Activated CD8-positive, alpha-beta T cell treated with anti-CD3 and anti-CD28 coated beads for 36 hours (primary cell): ENCODE results near the gene PNRC1. TPM values are rescaled to one million over a fixed set of nuclear protein-coding genes. Genes with fewer than 3 reads are reported as not detected.
"Not testable (repeated sequence)": the region's sequence is repeated elsewhere in the genome, so short reads cannot be mapped to it uniquely, and the experiment has no call there.

ENCODE experiments used
- ATAC-seq: fragments of 200-7000 bp; cut with Tn5 transposase; one replicate; pipeline ENCODE4 v1.10.0; 2021; ENCODE audit warnings: mild to moderate bottlenecking, moderate library complexity
- CTCF ChIA-PET: fragments of 350-600 bp; sonication (Branson Sonifier 250); formaldehyde crosslinking; loops from one replicate; lab custom pipeline; 2021; ENCODE audit warnings: antibody characterized with exemption; lab: Charles Lee
- POLR2A ChIA-PET: fragments of 350-600 bp; sonication (Branson Sonifier 250); formaldehyde crosslinking; loops from one replicate; lab custom pipeline; 2021; ENCODE audit warnings: antibody characterized with exemption; lab: Charles Lee
- DNase-seq: peaks from one replicate; pipeline ENCODE4 v3.0.0-alpha.2; 2020
- H3K27ac Mint-ChIP-seq: one replicate; pipeline ENCODE4 v1.8.0; 2021; ENCODE audit warnings: mild to moderate bottlenecking, mixed read lengths
- H3K27me3 Mint-ChIP-seq: one replicate; pipeline ENCODE4 v1.8.0; 2021; ENCODE audit warnings: mixed read lengths
- H3K36me3 Mint-ChIP-seq: one replicate; pipeline ENCODE4 v1.8.0; 2021; ENCODE audit warnings: low read depth, mixed read lengths
- H3K4me1 Mint-ChIP-seq: one replicate; pipeline ENCODE4 v1.8.0; 2021; ENCODE audit warnings: low read depth, mixed read lengths
- H3K4me3 Mint-ChIP-seq: one replicate; pipeline ENCODE4 v1.8.0; 2021; ENCODE audit warnings: mild to moderate bottlenecking, moderate library complexity, mixed read lengths
- H3K9me3 Mint-ChIP-seq: one replicate; pipeline ENCODE4 v1.8.0; 2021; ENCODE audit warnings: mixed read lengths
- CTCF ChIP-seq: fragments of 200-600 bp; IDR thresholded peaks from one replicate; pipeline ENCODE4 v1.8.0; 2022; ENCODE audit warnings: antibody characterized with exemption, mild to moderate bottlenecking
- intact Hi-C: fragments of 100-400 bp; cut with micrococcal nuclease; formaldehyde crosslinking; loops from one replicate; pipeline ENCODE4 v1.10.0; 2022
- total RNA-seq, 2 experiments: library from RNA; stranded (reverse); gene quantifications; one replicate each; pipeline ENCODE4 v1.2.3, GENCODE V29; 2021

The PNRC1 gene
- total RNA-seq, 2 experiments from 2014 or later, result 157 to 162 TPM

- Mint-ChIP-seq H3K4me1 (no peaks in the 10 kb centered on the region), H3K36me3 (no peaks in the 10 kb centered on the region), H3K27ac (no peak overlapping the region), H3K27me3 (no peaks in the 10 kb centered on the region), H3K4me3 (no peak overlapping the region), H3K9me3 (no peaks in the 10 kb centered on the region)
- intact Hi-C loops, result no loop called here
- POLR2A ChIA-PET, result interaction anchor here (0.8 to 0.9 kb wide), 2 partner anchors 14 to 22 kb away, joined by 3 to 4 read pairs; partner anchors contain the start of gene PNRC1
- no peak for ATAC-seq
- CTCF ChIA-PET, result interaction anchor here (0.7 to 1.0 kb wide), 2 partner anchors 8 to 76 kb away, joined by 3 read pairs; no protein-coding TSS in a partner anchor
- TF ChIP-seq CTCF, result no peak
- no peak for DNase-seq
Measured at GRCh38 chr6:89058627-89059026, 21.9 kb upstream of the PNRC1 start.

- no peak for TF ChIP-seq CTCF
- H3K27me3 Mint-ChIP-seq, result no peaks in the 10 kb centered on the region
- H3K4me3 Mint-ChIP-seq, result no peak overlapping the region
- no peaks in the 10 kb centered on the region for H3K4me1 Mint-ChIP-seq
- H3K27ac Mint-ChIP-seq, result no peak overlapping the region
- H3K9me3 Mint-ChIP-seq, result no peaks in the 10 kb centered on the region
- CTCF ChIA-PET, result interaction anchor here (0.7 to 1.0 kb wide), 2 partner anchors 9 to 77 kb away, joined by 3 read pairs; no protein-coding TSS in a partner anchor
- ATAC-seq (no peak), DNase-seq (no peak)
- POLR2A ChIA-PET, result interaction anchor here (0.8 kb wide), 1 partner anchor 21 kb away, joined by 4 read pairs; the partner anchor contains the start of gene PNRC1
- H3K36me3 Mint-ChIP-seq, result no peaks in the 10 kb centered on the region
- intact Hi-C loops, result no loop called here
Measured at GRCh38 chr6:89059227-89059626, 21.3 kb upstream of the PNRC1 start.

GRCh38 chr6:89063881-89064280 lies 16.7 kb upstream of the PNRC1 start:
- Mint-ChIP-seq H3K9me3 (no peaks in the 10 kb centered on the region), H3K27me3 (peaks cover 2% of the 10 kb centered on the region), H3K4me1 (no peaks in the 10 kb centered on the region), H3K36me3 (no peaks in the 10 kb centered on the region), H3K4me3 (no peak overlapping the region), H3K27ac (no peak overlapping the region)
- intact Hi-C loops, result no loop called here
- POLR2A ChIA-PET, result no interaction called here
- ATAC-seq (no peak), DNase-seq (no peak)
- CTCF ChIA-PET, result no interaction called here
- TF ChIP-seq CTCF, result no peak

GRCh38 chr6:89064931-89065330 lies 15.6 kb upstream of the PNRC1 start:
- CTCF ChIA-PET, H3K27me3 Mint-ChIP-seq, H3K4me3 Mint-ChIP-seq, H3K27ac Mint-ChIP-seq, H3K4me1 Mint-ChIP-seq, H3K9me3 Mint-ChIP-seq, H3K36me3 Mint-ChIP-seq, DNase-seq, ATAC-seq, intact Hi-C loops: not testable (repeated sequence)
- POLR2A ChIA-PET, result interaction anchor here (0.7 to 0.9 kb wide), 2 partner anchors 12 to 14 kb away, joined by 3 to 4 read pairs; no protein-coding TSS in a partner anchor

- H3K9me3 Mint-ChIP-seq, H3K27ac Mint-ChIP-seq, ATAC-seq, H3K27me3 Mint-ChIP-seq, H3K4me3 Mint-ChIP-seq, H3K36me3 Mint-ChIP-seq, DNase-seq, intact Hi-C loops, H3K4me1 Mint-ChIP-seq: not testable (repeated sequence)
- POLR2A ChIA-PET, result interaction anchor here (2.0 kb wide), 1 partner anchor 14 kb away, joined by 9 read pairs; the partner anchor contains the start of gene PNRC1
- CTCF ChIA-PET, result interaction anchor here (2.3 kb wide), 1 partner anchor 13 kb away, joined by 11 read pairs; the partner anchor contains the start of gene PNRC1
Measured at GRCh38 chr6:89066121-89066520, 14.4 kb upstream of the PNRC1 start.

GRCh38 chr6:89066940-89067646 lies 13.5 kb upstream of the PNRC1 start:
- CTCF ChIA-PET, result interaction anchor here (2.3 kb wide), 1 partner anchor 12 kb away, joined by 11 read pairs; the partner anchor contains the start of gene PNRC1
- H3K27ac Mint-ChIP-seq, result no peak overlapping the region
- DNase-seq (no peak), ATAC-seq (no peak)
- no peaks in the 10 kb centered on the region for H3K4me1 Mint-ChIP-seq
- intact Hi-C loops, result no loop called here
- TF ChIP-seq CTCF, result no peak
- POLR2A ChIA-PET, result interaction anchor here (0.9 to 2.0 kb wide), 2 partner anchors 13 to 169 kb away, joined by 3 to 9 read pairs; partner anchors contain the start of gene PNRC1
- no peaks in the 10 kb centered on the region for H3K9me3 Mint-ChIP-seq
- H3K27me3 Mint-ChIP-seq, result peaks cover 2% of the 10 kb centered on the region
- no peak overlapping the region for H3K4me3 Mint-ChIP-seq
- H3K36me3 Mint-ChIP-seq, result no peaks in the 10 kb centered on the region
